ENCODE results near the gene PEMT. TPM values are rescaled to one million over a fixed set of nuclear protein-coding genes. Genes with fewer than 3 reads are reported as not detected.

Gene PEMT
- total RNA-seq, 1 experiment from 2014 or later, result 25.6 TPM

- CTCF ChIA-PET, result interaction anchor here (0.6 to 1.4 kb wide), 10 partner anchors 19 to 226 kb away, joined by 3 to 8 read pairs (median 4); partner anchors contain the start of genes PEMT and RASD1
- Mint-ChIP-seq H3K27me3 (ENCODE audit: unreplicated experiment) (no peaks in the 10 kb centered on the region), H3K36me3 (ENCODE audit: insufficient read depth, unreplicated experiment) (no peaks in the 10 kb centered on the region), H3K4me3 (ENCODE audit: low read depth, unreplicated experiment) (no peak overlapping the region), H3K9me3 (ENCODE audit: low read depth, unreplicated experiment) (no peaks in the 10 kb centered on the region), H3K27ac (ENCODE audit: unreplicated experiment) (no peak overlapping the region), H3K4me1 (ENCODE audit: low read depth, unreplicated experiment) (no peaks in the 10 kb centered on the region)
- peak; percentile 55 for DNase-seq
- intact Hi-C loops (cut with micrococcal nuclease; ENCODE audit: unreplicated experiment), result no loop called here
- TF ChIP-seq CTCF (IDR thresholded peaks at IDR 0.05; ENCODE audit: unreplicated experiment), result peak; percentile 30
- no TSS peak for BruUV-seq (replicated peaks)
These were observed 22.2 kb upstream of the PEMT start for GRCh38 chr17:17613708-17614114.

- BruUV-seq (replicated peaks), result no TSS peak
- H3K4me1 Mint-ChIP-seq (ENCODE audit: low read depth, unreplicated experiment), result no peaks in the 10 kb centered on the region
- no peak overlapping the region for H3K27ac Mint-ChIP-seq (ENCODE audit: unreplicated experiment)
- DNase-seq, result no peak
- TF ChIP-seq CTCF (IDR thresholded peaks at IDR 0.05; ENCODE audit: unreplicated experiment), result no peak
- intact Hi-C loops (cut with micrococcal nuclease; ENCODE audit: unreplicated experiment), result no loop called here
- no peak overlapping the region for H3K4me3 Mint-ChIP-seq (ENCODE audit: low read depth, unreplicated experiment)
- H3K27me3 Mint-ChIP-seq (ENCODE audit: unreplicated experiment), result peaks cover under 1% of the 10 kb centered on the region
- H3K9me3 Mint-ChIP-seq (ENCODE audit: low read depth, unreplicated experiment), result no peaks in the 10 kb centered on the region
- no peaks in the 10 kb centered on the region for H3K36me3 Mint-ChIP-seq (ENCODE audit: insufficient read depth, unreplicated experiment)
- CTCF ChIA-PET, result no interaction called here
These were observed 20.8 kb upstream of the PEMT start for GRCh38 chr17:17612085-17613022.

GRCh38 chr17:17609121-17609520 is 17.6 kb upstream of the PEMT start:
- CTCF ChIA-PET, result no interaction called here

GRCh38 chr17:17606416-17607000 is 15.0 kb upstream of the PEMT start:
- H3K4me3 Mint-ChIP-seq (ENCODE audit: low read depth, unreplicated experiment), result no peak overlapping the region
- intact Hi-C loops (cut with micrococcal nuclease; ENCODE audit: unreplicated experiment), result no loop called here
- H3K9me3 Mint-ChIP-seq (ENCODE audit: low read depth, unreplicated experiment), result no peaks in the 10 kb centered on the region
- CTCF ChIA-PET, result interaction anchor here (0.6 kb wide), 1 partner anchor 65 kb away, joined by 3 read pairs; no protein-coding TSS in a partner anchor
- DNase-seq, result no peak
- no TSS peak for BruUV-seq (replicated peaks)
- TF ChIP-seq CTCF (IDR thresholded peaks at IDR 0.05; ENCODE audit: unreplicated experiment), result no peak
- no peak overlapping the region for H3K27ac Mint-ChIP-seq (ENCODE audit: unreplicated experiment)
- peaks cover 8% of the 10 kb centered on the region for H3K27me3 Mint-ChIP-seq (ENCODE audit: unreplicated experiment)
- no peaks in the 10 kb centered on the region for H3K4me1 Mint-ChIP-seq (ENCODE audit: low read depth, unreplicated experiment)
- H3K36me3 Mint-ChIP-seq (ENCODE audit: insufficient read depth, unreplicated experiment), result no peaks in the 10 kb centered on the region

More at GRCh38 chr17:17609121-17609520, 17.6 kb upstream of the PEMT start:
- no peak for DNase-seq
- Mint-ChIP-seq H3K27me3 (ENCODE audit: unreplicated experiment) (peaks cover 8% of the 10 kb centered on the region), H3K4me3 (ENCODE audit: low read depth, unreplicated experiment) (no peak overlapping the region), H3K27ac (ENCODE audit: unreplicated experiment) (no peak overlapping the region), H3K36me3 (ENCODE audit: insufficient read depth, unreplicated experiment) (no peaks in the 10 kb centered on the region), H3K9me3 (ENCODE audit: low read depth, unreplicated experiment) (no peaks in the 10 kb centered on the region), H3K4me1 (ENCODE audit: low read depth, unreplicated experiment) (no peaks in the 10 kb centered on the region)
- BruUV-seq (replicated peaks), result no TSS peak
- TF ChIP-seq CTCF (IDR thresholded peaks at IDR 0.05; ENCODE audit: unreplicated experiment), result no peak
- intact Hi-C loops (cut with micrococcal nuclease; ENCODE audit: unreplicated experiment), result no loop called here

Measured in Calu3 (cell line).